Activated CD4-positive, alpha-beta T cell treated with anti-CD3 and anti-CD28 coated beads for 4 hours (primary cell): ENCODE measurements around the gene NAT9.

Experiments used
- DNase-seq, 2 donors: peaks; one replicate each; pipeline ENCODE4 v3.0.0-alpha.2; 2020

NAT9 gene

DNA sequence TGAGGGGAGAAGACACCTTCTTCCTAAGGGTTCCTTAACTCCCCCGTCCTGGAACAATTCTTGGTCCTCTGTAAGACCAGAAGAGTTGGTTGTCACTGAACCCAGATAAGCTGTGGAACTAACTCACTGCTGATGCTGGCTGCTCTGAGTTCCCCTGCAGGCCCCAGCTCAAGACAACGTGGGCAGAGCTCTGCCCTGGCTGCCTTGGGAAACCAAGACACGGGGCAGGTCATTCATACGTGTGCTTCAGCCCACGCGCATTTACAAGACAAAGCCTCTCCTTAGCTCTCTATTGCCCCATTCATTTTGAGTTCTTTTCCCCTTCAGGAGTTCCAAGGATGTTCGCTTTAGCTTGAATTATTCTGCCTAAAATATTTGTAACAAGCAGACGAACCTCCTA, 3.4 kb upstream of the NAT9 start:
- no peak for DNase-seq

DNA sequence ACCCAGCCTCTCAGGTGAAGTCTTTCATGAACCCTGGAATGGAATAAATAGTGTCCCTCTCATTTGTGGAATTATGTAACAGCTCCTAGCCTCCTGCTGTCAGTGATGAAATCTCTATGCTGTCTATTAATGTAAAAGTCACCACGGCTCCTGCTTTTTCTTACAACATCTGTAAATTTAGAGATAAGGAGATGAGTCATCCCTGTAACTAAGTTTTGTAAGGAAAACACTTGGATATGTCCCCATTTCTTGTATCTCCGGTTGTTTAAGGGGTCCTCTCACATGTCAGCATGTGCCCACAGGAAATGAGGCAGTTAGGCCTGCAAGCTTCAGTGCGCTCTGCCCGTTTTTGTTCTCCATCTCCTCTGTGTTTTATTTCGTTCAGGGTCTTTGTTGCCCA, 2.8 kb upstream of the NAT9 start:
- no peak for DNase-seq

DNA sequence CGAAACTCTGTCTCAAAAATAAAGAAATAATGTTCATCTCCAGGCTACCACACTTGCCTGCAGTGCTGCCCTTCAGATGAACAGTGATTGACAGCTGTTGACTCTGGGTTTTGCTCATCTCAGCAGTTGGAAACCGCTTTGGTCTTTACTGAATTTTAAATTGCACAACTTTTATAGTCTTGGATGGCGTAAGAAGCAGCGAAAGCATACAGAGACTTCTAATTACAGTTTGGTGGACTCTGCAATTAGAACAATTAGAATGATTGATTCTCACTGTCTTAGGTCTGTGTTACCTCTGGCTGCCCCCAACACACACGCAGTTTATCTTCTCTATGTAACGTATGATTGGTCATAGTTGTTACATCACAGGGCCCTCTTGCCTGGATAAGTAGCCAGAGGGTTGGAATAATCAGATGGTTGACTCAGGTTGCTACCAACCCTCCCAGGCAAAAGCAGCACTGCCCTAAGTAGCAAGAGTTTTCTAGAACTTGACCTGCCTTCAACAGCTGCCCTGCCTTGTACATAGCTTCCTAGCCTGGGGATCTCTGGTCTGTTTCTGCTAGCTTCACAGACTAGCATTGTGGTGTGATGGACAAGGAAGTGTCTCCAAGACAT, 1.9 kb upstream of the NAT9 start:
- DNase-seq, result no peak

DNA sequence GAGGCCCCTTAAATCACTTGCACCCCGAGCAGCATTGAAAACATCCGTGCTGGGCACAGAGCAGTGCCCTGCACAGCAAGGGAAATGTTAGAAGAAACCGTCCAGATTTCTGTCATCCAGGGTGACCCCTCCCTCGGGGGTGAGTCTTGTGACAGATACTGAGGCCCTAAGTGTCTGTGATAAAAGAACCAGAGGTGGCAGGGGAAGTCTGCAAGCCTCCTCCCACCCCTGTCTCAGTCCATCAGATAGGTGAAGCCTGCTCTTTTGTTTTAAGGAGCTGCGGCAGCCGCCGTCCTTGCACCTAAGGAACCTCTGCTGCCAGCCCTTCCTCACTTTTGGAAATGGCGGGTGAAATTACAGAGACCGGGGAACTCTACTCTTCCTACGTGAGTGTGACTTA, 845 bp upstream of the NAT9 start:
- no peak for DNase-seq

DNA sequence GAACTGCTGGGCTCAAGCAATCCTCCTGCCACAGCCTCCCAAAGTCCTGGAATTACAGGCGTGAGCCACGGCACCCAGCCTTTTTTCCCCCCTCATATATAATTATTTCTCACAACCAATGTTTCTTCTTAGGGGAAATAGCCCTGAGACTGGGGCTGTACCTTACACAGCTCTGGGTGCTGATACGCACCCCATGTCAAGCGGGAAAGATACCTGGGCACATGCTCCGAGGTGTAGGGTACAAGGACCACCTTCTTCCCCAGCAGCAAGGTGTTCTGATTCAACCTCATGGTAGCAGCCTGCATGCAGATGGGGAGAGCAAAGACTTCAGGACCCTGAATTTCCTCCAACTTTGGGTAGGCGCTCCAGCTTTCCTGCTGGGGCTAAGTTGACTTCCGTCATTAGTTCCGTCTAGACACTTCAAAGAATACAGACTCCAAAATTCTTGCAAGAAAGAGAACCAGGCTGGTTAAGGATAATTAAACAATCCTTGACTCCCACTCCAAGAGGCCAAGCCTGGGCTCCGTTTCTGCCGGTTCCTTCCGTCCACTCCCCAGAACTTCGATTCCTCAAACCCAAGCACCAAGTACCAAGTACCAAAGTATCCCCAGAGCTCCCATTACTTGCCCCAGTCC, 619 bp downstream of the NAT9 start:
- DNase-seq, result no peak

DNA sequence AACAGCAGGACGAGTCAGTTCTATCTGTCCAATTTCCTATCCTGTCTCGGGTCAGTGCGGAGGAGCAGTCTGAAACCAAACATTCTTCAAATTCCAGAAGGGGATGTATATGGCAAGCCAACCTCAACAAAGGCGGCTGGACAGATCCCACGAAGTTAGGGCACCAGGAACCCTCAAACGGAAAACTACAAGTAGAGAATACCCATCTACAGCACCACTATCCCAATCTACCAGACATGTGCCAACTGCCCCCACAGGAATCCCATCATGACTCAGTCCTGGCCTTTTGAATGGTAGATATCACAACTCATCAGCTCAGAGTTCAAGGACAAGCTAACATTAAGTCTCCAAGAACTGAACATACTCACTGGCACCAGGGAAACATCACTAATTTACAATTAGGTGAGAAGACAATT, 2.3 kb downstream of the NAT9 start:
- DNase-seq, result no peak

DNA sequence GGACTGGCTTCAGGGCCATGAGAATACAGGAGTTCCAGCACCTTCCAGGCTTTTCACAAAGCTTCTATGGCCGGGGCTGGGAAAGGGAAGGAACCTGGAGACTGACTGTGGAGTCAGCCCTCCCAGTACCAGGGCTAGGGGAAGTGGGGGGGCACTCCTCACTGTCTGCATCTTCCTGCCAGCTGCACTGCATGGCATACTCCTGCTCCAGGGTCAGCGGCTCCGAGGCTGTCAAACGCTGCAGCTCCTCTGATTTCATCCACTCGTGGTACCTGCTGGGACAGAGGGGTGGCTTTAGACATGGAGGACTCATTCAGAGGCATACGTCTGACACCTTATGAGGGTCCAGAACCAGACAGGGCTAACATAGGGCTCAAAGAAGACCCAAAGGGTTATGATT, 2.7 kb downstream of the NAT9 start:
- DNase-seq, result no peak

DNA sequence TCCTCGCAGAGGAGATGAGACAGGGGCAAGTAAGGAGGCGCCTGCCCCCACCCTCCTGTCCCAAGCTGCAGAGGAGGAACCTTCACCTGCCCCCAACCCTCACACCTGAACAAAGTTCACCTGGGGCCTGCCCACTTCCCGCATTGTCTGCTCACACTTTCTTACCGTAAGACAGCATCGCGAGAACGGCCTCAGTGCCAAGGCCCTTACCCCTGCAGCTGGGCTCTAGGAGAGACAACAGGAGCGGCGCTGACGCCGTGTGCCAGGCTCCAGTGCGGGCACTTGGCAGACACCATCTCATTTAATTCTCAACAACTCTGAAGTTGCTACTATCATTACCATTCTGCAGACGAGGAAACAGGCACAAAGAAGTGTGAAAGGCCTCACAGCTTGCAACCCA, 4.1 kb downstream of the NAT9 start:
- DNase-seq, result no peak

DNA sequence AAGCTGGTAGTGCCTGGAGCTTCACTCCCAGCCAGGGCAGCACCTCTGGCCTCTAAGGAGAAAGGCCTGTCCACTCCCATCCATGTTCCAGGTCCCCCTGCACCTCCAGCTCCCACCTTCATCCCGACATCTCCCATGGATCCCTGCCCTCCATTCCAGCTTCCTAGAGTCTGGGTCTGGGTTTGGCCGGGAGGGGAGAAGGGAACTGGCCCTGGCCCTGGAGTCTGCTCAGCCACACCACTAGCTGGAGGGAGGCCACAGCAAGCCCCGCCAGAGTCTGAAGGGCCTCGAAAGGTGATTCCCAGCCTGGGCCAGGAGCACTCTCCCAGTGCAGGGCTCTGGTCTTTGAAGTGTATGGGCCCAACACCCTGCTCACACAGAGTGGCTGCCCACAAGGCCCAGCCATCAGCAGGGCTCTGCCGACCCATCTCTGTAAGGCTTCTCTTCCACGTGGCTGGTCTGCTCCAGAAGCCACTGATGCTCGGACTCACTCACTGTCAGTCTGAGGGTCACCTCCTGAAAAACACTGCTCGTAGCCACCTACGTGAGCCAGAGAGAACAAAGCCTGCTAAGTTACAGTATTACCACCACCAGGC, 4.7 kb downstream of the NAT9 start:
- no peak for DNase-seq

DNA sequence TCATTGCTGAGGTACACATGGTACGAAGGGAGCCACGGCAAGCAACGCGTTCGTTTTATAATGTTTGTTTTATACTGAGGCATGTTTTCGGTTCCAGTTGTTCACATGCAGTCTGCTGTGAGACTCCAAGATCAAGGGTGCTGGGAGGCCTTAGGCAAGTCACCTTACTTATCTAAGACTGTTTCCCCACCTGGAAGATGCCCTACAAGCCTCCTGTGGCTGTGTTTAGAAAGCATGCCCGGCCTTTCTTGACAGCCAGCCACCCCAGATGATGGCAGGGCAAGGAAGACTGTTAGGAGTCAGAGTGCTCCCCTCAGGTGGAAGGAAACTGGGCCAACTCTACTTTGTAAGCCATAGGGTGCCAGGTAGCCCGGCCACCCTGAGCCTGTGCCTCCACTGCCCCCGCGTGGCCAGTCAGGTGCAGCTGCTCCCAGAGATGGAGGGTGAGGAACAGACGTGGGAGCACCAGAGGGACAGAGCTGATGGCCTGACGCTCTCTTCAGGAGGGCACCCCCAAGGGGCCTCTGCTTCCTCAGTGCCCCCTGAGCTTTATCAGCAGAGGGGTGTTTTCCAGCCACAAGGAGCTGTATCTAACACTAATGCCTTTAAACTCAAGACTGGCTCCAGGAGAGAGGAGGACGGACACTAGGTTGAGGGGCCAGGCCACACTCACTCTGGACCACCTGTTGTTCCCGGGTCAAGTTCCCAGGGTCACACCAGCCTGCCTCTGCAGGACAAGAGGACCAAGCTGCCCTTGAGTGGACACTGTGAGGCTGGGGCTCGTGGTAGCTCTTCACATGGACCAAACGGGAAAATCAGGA, 5.4 kb downstream of the NAT9 start:
- peak; percentile 74 to 75 for DNase-seq

DNA sequence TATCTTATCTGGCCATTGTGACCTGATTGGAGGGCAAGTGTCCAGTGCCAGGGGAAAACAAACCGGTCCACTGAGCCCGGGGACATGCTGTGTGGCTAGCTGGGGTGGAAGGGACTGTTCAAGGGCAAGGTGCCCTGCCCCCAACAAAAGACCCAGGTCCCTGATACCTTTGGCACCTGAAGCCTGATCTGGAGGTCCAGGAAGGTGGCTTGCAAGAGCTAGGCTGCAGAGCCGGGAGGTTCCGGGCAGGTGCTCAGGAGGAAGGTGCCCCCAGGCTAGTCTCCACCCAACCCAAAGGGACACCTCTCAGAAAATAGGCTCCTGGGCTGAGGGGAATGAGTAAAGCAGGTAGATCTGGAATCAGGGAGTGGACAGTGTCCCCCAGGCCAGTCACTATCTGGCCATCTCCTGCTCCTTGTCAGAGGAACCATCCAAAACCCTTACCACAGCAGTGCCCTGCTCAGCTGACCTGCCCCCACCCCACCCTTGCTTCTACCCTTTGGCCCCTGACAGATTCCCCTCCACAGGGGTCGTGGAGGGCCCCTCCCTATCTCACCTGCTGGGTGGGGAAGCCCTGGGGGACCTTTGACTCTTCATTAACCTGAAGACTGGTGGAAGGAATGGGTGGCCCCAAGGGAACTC, 6.2 kb downstream of the NAT9 start:
- no peak for DNase-seq

DNA sequence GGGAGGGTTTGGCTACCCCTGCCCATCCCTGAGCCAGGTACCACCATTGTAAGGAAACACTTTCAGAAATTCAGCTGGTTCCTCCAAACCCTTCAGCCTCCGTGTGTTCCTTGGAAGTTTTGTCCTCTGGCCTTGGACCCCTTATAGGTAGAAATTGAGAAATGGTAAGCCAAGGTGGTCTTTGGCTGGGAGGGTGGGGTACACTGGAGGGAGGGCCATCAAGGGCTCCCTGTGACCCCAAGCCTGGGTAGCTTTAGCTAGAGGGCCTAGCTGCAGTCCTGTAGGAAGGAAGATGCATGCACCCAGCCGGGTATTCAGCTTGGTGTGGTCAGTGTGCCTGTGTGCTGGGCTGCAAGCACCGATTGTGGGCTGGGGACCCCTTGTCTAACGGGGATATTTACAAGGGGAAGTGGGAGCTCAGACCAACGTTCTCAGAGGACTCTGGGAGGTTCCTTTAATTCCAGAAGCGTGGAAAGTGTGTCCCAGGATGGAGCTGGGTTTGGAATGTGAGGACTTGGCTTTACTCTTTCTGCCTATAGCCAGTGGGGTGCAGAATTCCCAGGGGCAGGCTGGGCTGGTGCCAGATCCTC, 6.8 kb downstream of the NAT9 start:
- DNase-seq, result no peak

DNA sequence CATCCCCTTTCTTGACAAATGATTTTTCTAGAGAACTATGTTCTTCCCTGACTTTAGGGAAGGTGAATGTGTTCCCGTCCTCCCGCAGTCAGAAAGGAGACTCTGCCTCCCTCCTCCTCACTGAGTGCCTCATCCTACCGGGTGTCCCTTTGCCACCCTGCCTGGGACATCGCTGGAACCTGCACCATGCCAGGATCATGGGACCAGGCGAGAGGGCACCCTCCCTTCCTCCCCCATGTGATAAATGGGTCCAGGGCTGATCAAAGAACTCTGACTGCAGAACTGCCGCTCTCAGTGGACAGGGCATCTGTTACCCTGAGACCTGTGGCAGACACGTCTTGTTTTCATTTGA, 7.4 kb downstream of the NAT9 start:
- no peak for DNase-seq

DNA sequence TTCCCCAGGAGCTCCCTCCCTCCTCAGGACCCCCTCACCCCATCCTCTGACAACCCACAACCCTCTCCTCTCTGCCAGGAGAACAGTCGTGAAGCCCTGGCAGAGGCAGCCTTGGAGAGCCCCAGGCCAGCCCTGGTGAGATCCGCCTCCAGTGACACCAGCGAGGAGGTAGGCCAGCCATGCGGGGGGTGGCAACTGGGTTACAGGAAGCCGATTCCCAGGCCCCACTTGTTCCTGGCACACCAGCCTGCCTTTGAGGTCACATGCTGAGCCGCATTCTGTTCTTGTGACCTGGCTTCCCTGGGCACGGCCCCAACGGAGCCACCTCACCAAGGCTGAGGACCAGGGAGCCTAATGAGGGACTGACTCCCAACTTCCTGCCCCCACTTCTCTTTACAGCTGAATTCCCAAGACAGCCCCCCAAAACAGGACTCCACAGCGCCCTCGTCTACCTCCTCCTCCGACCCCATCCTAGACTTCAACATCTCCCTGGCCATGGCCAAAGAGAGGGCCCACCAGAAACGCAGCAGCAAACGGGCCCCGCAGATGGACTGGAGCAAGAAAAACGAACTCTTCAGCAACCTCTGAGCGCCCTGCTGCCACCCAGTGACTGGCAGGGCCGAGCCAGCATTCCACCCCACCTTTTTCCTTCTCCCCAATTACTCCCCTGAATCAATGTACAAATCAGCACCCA, 7.9 kb downstream of the NAT9 start:
- no peak for DNase-seq

DNA sequence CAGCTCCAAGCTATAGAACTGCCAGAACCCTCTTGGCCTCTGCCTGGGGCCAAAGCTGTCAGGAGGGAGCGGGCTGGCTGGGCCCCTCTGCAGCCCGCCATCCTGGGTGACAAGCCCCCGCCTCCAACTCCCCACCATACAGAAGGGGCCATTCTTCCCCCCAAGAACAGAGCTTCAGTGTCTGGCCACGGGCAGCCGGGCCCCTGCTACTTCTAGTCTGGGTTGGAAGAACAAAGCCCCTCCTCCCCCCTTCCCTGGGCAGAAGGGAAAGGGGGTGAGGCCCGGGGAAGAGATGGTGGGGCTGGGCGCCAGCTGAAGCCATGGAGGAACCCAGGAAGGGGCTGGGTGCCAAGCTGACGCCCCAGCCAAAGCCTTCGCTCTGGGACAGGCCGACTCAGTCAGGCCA, 9.0 kb downstream of the NAT9 start:
- DNase-seq, result no peak

DNA sequence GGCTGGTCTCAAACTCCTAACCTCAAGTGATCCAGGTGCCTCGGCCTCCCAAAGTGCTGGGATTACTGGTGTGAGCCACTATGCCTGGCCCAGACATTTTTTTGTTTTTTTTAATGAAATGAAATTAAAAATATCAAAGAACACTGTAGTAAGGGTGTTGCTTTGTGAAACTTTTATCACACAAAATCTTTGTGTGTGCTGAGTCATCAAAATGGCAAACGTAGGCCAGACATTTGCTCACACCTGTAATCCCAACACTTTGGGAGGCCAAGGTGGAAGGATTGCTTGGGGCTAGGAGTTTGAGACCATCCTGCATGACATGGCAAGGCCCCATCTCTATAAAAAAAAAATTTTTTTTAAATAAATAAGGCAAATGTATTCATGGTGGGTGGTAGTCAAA, 9.7 kb downstream of the NAT9 start:
- DNase-seq, result no peak

DNA sequence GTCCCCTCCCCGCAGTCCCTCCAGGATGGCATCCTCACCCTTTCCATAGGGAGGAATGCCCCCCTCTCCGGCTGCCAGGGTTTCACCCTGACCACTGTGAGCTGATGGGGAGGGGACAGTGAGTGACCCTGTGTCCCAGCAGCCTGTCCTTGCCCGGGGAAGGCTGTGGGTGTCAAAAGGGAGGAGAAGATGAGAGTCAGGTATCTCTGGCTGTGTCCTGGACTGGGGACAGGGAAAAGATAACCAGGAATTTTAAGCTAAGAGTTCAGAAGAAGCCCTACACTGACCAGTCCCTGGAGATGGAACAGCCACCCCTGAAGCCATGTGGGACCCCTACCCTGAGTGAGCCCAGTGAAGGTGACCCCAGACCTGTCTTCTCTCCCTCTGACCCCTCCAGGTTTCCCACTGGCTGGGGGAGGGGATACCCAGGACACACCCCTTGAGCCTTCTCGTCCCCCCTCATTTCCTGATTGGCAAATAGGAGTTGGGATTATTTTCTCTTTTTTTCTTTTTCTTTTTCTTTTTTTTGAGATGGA, 11.3 kb downstream of the NAT9 start:
- no peak for DNase-seq

DNA sequence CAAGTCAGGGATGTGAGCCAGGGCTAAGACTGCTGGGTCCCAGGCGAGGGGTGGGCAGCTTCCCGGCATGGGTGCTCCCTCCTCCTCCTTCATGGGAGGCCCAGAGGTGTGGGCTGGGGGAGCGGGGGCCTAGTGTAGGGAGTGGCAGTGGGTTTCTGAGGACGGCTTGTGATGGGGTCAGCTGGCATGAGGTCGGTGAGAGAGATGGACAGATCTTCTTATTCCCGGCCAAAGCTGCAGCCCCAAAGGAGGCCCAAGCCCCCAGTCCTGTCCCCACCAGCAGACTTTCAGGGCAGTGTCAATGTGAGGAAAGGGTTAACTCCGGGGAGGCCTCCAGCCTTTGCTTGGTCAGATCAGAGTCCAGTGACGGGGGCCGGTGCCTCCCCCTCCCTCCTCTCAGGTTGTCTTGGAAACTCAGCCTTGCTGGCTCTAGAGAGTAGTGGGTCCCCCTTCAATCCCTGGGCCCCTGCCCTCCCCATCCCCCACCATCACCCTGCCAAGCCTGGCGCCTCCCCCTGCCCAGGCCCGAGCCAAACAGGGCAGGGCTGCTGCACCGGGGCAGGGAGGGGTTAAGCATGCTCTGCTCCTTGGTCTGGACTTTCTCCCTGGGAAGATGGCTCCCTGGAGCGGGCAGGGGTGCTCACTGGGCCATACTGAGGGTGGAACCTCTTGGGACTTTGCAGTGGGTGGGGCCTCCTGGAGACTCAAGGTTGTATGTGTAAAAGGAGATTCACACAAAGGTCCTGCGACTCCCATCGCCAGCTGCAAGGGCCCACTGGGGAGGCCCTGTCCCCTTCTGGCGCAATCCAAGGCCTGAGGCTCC, 12.4 kb downstream of the NAT9 start:
- no peak for DNase-seq

DNA sequence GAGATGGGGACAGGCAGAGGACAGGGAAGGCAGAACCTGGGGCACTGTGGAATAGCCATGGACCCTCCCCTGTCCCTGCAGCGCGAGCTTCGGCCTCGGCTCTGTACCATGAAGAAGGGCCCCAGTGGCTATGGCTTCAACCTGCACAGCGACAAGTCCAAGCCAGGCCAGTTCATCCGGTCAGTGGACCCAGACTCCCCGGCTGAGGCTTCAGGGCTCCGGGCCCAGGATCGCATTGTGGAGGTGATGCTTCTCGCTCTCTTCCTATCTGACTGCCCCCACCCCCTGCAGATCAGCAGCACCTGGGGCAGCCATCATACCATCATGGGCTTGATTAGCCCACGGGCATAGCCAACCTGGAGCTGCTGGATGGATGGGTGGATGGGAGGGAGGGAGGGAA, 14.2 kb downstream of the NAT9 start:
- no peak for DNase-seq

DNA sequence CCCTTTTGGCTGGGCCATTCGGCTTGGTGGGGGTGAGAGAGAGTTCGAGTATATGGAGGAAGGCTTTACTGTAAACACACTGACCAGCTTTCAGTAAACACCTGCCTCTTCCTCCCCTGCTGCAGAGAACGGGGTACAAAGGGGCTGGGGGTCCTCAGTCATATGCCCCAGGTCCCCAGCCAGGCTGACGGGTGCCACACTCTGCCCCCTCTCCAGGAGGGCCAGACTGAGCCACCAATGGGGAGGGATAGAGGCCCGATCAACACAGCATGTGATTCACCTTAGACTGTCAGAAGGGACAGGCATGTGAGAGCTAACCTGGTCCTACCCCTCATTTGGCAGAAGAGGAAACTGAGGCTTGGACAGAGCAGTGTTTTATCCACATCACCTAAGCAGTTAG, 14.7 kb downstream of the NAT9 start:
- DNase-seq, result no peak

DNA sequence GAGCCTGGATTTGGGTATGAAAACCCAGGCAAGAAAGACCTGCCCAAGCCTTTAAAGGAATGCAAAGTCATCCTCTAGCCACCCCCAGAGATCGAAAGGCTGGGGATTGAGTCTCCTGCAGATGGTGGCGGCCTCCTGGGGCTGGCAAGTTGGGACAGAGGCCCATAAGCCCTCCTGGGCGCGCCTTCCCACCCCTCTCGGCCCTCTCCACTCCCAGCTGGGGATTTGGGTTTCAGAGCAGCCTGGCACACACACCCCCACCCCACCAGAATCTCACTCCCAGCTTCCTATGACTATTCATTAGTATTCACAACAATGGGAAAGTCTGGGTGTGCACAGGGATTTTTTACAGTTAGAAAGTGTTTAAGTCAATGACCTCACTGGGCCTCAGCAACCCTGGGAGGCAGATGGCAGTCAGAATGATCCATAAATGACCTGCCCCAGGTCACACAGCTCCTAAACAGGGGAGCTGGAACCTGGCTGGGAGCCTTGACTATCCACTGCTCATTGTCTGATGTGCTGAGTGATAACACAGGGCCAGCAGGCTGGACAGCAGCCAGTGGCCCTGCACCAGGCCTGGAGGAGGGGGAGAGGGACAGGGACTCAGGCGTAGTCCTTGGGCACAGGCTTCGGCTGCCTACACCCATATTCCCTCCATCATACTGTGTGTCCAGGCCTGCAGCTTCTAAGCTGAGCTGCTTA, 15.6 kb downstream of the NAT9 start:
- DNase-seq, result no peak
